SK-N-SH treated with all-trans-retinoic acid at 6 μM for 48 hours (cell line): ENCODE measurements around the gene ZNF326.

Experiments used
- ARNTL ChIP-seq: fragments of 450-650 bp; formaldehyde crosslinking; IDR thresholded peaks from 2 replicates; pipeline ENCODE4 v1.5.0; 2020; ENCODE audit warnings: low read depth, mild to moderate bottlenecking, moderate library complexity, borderline replicate concordance
- ESRRG ChIP-seq: fragments of 250-450 bp; sonication (Bioruptor Pico); IDR thresholded peaks from 2 replicates; pipeline ENCODE4 v1.6.1; 2021; ENCODE audit warnings: mild to moderate bottlenecking
- ISL1 ChIP-seq: fragments of 250-450 bp; sonication (Bioruptor Pico); IDR thresholded peaks from 2 replicates; pipeline ENCODE4 v2.1.2; 2022; ENCODE audit warnings: mild to moderate bottlenecking, moderate library complexity
- OSR1 ChIP-seq: fragments of 250-450 bp; sonication (Bioruptor Pico); IDR thresholded peaks from 2 replicates; pipeline ENCODE4 v1.8.0; 2022; ENCODE audit warnings: moderate library complexity, mild to moderate bottlenecking, inconsistent platforms
- RARB ChIP-seq: fragments of 250-450 bp; sonication (Bioruptor Pico); IDR thresholded peaks from 2 replicates; pipeline ENCODE4 v1.8.0; 2021; ENCODE audit warnings: mild to moderate bottlenecking, moderate library complexity
- ZFP30 ChIP-seq: fragments of 450-650 bp; formaldehyde crosslinking; IDR thresholded peaks from 2 replicates; pipeline ENCODE4 v1.5.0; 2022; ENCODE audit warnings: mild to moderate bottlenecking, moderate library complexity
- ZNF70 ChIP-seq: fragments of 450-650 bp; formaldehyde crosslinking; IDR thresholded peaks from 2 replicates; pipeline ENCODE4 v1.5.0; 2020; ENCODE audit warnings: mild to moderate bottlenecking, moderate library complexity
- ZNF8 ChIP-seq: fragments of 450-650 bp; formaldehyde crosslinking; IDR thresholded peaks from 2 replicates; pipeline ENCODE4 v1.5.0; 2020; ENCODE audit warnings: mild to moderate bottlenecking, moderate library complexity
- TF ChIP-seq, protein P1 (sequence below): fragments of 250-450 bp; sonication (Bioruptor Pico); IDR thresholded peaks from 2 replicates; pipeline ENCODE4 v1.8.0; 2021; ENCODE audit warnings: low read depth, mild to moderate bottlenecking, moderate library complexity, borderline replicate concordance
- TF ChIP-seq, protein P2 (sequence below): fragments of 250-450 bp; sonication (Bioruptor Pico); IDR thresholded peaks from 2 replicates; pipeline ENCODE4 v1.5.1; 2021; ENCODE audit warnings: mild to moderate bottlenecking, moderate library complexity
- TF ChIP-seq, protein P3 (sequence below): fragments of 250-450 bp; sonication (Bioruptor Pico); IDR thresholded peaks from 2 replicates; pipeline ENCODE4 v1.8.0; 2020; ENCODE audit warnings: mild to moderate bottlenecking, moderate library complexity, borderline replicate concordance

DNA sequence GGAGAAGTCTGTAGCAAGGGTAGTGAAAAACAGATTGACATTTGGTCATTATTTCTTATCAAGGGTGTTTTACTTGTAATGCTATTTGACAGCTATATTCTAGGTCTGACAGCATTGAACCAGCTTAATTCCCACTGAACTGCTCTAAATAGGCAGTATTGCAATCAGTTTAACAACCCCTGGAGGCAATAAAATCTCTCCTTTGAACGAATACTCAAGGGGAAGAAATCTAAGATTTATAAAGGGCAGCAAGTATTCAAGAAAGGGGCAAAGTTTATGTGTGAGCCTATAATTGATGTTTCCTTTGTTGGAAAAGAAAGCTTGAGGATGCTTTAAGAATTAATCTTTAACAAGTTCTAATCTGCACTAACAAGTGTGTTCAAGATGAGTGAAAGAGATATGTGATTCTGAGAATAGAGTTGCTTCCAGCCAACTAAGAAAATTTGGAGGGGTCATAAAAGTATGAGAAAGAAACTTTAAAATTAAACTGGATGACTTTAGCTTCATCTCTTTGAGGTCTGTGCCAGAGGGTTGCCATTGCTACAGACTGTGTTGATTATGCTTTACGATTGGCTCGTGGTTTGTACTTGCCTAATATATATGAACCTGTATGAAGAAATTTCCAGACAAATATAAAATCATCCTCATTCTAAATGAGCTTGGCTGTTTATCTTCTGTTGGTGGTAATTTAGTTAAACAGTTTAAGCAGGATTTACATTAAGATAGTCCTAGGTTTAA lies 72.5 kb downstream of the ZNF326 start:
- TF ChIP-seq, protein P1, sequence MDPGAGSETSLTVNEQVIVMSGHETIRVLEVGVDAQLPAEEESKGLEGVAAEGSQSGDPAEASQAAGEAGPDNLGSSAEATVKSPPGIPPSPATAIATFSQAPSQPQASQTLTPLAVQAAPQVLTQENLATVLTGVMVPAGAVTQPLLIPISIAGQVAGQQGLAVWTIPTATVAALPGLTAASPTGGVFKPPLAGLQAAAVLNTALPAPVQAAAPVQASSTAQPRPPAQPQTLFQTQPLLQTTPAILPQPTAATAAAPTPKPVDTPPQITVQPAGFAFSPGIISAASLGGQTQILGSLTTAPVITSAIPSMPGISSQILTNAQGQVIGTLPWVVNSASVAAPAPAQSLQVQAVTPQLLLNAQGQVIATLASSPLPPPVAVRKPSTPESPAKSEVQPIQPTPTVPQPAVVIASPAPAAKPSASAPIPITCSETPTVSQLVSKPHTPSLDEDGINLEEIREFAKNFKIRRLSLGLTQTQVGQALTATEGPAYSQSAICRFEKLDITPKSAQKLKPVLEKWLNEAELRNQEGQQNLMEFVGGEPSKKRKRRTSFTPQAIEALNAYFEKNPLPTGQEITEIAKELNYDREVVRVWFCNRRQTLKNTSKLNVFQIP = no peak
- TF ChIP-seq RARB (CRISPR knock-in tag) (no peak), ZFP30 (CRISPR knock-in tag) (no peak), OSR1 (no peak), ISL1 (CRISPR knock-in tag) (no peak), ZNF70 (CRISPR knock-in tag) (no peak), ARNTL (CRISPR knock-in tag) (no peak), ZNF8 (CRISPR knock-in tag) (no peak), ESRRG (CRISPR knock-in tag) (no peak)
- TF ChIP-seq, protein P2, sequence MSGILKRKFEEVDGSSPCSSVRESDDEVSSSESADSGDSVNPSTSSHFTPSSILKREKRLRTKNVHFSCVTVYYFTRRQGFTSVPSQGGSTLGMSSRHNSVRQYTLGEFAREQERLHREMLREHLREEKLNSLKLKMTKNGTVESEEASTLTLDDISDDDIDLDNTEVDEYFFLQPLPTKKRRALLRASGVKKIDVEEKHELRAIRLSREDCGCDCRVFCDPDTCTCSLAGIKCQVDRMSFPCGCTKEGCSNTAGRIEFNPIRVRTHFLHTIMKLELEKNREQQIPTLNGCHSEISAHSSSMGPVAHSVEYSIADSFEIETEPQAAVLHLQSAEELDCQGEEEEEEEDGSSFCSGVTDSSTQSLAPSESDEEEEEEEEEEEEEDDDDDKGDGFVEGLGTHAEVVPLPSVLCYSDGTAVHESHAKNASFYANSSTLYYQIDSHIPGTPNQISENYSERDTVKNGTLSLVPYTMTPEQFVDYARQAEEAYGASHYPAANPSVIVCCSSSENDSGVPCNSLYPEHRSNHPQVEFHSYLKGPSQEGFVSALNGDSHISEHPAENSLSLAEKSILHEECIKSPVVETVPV (CRISPR knock-in tag) = no peak
- TF ChIP-seq, protein P3, sequence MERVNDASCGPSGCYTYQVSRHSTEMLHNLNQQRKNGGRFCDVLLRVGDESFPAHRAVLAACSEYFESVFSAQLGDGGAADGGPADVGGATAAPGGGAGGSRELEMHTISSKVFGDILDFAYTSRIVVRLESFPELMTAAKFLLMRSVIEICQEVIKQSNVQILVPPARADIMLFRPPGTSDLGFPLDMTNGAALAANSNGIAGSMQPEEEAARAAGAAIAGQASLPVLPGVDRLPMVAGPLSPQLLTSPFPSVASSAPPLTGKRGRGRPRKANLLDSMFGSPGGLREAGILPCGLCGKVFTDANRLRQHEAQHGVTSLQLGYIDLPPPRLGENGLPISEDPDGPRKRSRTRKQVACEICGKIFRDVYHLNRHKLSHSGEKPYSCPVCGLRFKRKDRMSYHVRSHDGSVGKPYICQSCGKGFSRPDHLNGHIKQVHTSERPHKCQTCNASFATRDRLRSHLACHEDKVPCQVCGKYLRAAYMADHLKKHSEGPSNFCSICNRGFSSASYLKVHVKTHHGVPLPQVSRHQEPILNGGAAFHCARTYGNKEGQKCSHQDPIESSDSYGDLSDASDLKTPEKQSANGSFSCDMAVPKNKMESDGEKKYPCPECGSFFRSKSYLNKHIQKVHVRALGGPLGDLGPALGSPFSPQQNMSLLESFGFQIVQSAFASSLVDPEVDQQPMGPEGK (CRISPR knock-in tag) = no peak
